ENCODE measurements around the gene EML1.

Gene EML1

GRCh38 chr14:99831903-99832685, 38.9 kb downstream of the EML1 start:
- DNase-seq, result no peak

DNA sequence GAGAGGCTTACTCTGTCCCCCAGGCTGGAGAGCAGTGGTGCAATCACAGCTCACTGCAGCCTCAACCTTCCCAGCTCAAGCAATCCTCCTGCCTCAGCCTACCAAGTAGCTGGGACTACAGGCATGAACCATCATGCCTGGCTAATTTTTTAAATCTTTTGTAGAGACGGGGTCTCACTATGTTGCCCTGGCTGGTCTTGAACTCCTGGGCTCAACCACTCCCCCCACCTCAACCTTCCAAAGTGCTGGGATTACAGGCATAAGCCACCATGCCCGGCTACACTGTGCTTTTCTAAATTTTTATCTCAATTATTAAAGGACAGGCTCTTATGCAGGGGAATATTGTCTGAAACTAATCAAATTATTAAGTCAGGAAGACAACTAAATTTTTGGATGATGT, 44.6 kb downstream of the EML1 start:
- DNase-seq, result no peak

DNA sequence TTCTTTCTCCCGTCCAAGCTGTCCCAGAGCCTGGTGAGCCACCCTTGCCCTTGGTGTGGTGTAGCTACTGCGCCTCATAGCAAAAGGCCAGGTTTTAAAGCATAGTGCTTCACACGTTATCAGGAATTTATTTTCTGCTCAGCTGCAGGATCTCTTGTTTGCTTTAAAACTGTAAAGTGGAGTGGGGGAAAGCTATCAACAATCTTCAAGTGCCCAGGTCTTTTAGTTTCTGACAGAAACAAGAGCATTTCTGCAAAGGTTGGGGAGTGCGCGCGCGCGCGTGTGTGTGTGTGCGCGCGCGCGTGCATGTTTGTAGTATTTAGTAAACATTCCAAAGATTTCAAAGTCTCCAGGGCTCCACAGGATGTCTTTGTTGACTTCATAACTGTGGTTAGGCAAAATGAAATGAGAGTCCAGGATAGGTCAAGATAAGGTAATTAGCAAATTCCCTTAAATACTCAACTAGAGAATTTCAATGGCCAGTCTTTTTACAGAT, 45.5 kb downstream of the EML1 start:
- no peak for DNase-seq

- DNase-seq, result no peak
Observed at GRCh38 chr14:99839696-99840095, 46.5 kb downstream of the EML1 start.

GRCh38 chr14:99840265-99840664, 47.1 kb downstream of the EML1 start:
- no peak for DNase-seq

- DNase-seq, result no peak
Observed at GRCh38 chr14:99840774-99841305, 47.6 kb downstream of the EML1 start.

DNA sequence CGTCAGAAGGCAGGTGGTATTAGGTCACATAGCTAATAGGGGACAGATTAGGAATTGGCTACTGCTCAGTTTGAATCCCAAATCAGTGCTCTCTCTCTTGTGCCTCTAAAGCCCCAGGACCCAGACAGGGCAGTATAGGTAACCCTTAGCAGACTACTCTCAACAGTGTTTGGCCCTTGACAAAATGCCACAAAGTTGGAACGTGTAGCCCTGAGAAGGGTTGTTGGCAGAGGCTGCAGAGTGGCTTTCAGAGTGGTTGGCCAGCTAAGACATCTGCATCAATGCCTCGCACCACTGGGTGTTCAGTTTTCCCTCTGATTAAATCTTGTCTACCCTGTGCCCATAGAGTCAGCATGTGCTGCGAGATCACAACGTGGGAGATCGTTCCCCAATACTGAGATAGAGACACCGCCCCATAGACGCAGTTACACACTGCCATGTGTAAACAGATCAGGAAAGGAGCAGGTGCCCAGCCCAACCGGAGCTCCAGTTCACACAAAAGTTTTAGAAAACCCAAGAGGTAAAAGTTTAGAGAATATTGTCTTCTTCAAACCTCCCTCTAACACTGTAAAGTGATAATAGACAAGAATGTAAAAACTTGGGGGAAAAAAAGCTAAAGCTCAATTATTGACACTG, 48.3 kb downstream of the EML1 start:
- no peak for DNase-seq

- no peak for DNase-seq
Observed at GRCh38 chr14:99842141-99842540, 48.9 kb downstream of the EML1 start.

GRCh38 chr14:99846808-99847207, 53.6 kb downstream of the EML1 start:
- no peak for DNase-seq

GRCh38 chr14:99850709-99851108, 57.5 kb downstream of the EML1 start:
- no peak for DNase-seq

- no peak for DNase-seq
Observed at GRCh38 chr14:99852578-99852977, 59.4 kb downstream of the EML1 start.

DNA sequence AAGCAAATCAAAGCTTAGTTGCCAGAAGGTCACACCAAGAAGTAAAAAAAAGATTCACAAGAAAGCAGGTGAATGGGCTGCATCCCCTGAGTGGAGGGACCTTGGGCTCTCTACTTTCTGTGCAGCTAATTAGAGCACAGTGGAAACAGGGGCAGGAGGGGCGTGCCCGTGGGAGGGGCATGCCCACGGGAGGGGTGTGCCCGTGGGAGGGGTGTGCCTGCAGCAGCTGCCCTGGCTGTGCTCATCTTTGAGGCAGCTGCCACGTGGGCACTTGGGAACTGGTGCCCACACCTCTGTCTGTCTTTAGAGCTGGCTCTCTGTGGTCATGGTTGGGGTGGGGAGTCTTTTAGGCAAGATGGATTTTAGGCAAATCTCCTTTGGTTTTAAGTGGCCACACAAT, 60.0 kb downstream of the EML1 start:
- no peak for DNase-seq

- DNase-seq, result no peak
Observed at GRCh38 chr14:99854831-99855230, 61.6 kb downstream of the EML1 start.

DNA sequence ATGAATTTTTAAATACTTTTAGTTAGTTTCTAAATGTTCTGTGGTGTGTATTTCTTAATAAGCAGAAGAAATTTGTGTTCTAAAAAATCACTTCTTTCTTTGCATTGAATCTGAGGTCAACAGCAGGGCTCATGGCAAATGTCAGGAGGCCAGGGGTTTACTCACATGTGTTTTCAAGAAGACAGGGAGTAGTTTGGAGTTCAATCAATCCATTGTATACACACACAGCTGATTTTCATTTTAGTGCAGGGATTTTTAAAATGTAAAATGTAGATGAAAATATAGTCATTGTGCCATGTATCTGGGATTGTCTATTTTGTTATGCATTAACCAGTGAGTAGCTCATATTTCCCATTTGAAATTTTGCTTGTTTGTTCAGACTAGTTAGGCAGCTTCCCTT, 62.1 kb downstream of the EML1 start:
- DNase-seq, result no peak

GRCh38 chr14:99857551-99857950, 64.3 kb downstream of the EML1 start:
- no peak for DNase-seq

DNA sequence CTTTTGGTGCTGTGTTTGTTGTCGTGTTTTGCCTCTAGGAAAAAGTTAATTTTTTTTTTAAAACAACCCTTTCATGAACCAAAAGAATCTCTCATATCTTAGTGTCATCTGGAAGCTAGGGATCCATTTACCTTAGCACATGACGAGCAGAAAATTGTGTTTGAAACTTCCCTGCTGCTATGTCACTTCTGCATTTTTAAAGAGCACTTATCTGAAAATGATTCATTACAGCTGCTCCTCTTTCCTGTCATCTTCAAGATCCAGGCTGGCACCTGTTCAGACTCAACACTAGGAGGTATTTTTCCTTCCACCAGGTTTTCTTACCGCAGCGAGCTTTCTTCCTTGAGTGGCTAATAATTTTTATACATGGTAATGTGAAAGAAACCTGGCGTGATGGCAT, 67.0 kb downstream of the EML1 start:
- no peak for DNase-seq

GRCh38 chr14:99862136-99862535, 68.9 kb downstream of the EML1 start:
- DNase-seq, result no peak

DNA sequence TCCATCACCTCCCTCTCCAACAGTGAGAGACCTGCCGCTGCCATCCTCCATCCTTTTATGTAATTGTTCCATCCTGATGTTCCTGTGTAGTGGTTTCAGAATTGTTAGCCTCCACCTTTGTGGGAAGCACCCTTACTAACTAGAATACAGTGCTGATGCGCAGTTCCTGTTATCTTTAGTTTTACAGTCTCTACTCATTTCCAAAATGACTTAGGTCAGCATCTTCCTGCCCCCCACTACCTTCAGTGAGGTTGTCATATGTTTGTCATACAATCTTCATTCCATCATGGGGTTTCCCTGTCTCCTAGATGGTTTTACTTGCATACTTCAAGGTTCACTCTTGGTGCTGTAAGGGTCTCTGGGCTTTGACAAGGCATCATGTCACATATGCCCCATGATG, 69.8 kb downstream of the EML1 start:
- DNase-seq, result no peak

- no peak for DNase-seq
Observed at GRCh38 chr14:99865408-99865807, 72.2 kb downstream of the EML1 start.

DNA sequence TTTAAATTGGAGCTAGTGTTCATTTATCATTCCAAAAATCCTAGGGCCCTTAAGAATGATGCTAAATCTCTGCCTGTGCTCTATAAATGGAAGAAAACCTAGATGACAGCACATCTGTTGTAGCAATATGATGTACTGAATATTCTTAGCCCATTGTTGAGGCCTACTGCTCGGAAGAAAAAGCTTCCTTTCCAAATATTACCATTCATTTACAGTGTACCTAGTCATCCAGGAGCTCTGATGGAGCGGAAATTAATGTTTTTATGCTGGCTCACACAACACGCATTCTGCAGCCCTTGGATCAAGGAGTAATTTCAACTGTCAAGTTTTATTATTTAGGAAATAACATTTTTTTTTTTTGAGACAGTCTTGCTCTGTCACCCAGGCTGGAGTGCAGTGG, 77.4 kb downstream of the EML1 start:
- DNase-seq, result no peak

DNA sequence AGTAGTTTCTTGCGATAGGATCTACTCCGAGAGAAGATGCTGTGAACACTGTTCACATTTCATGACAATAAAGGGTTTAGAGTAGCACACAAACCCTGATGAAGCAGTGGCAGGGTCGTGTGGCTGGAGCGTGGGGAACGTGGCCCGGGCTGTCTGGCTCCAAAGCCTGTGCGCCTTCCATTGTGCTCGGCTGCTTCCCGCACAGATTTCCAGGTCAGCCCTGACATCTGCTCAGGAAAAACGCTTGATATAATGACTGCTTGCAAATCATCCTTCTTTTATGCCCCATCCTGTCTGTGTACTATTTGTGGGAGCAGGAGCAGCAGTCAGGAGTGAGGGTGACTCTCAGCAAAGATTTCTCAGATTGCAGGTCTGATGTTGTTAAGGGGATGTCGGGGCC, 78.6 kb downstream of the EML1 start:
- no peak for DNase-seq

- no peak for DNase-seq
Observed at GRCh38 chr14:99872786-99873440, 79.7 kb downstream of the EML1 start.

GRCh38 chr14:99873653-99874052, 80.4 kb downstream of the EML1 start:
- no peak for DNase-seq

- no peak for DNase-seq
Observed at GRCh38 chr14:99874306-99874705, 81.1 kb downstream of the EML1 start.

Data from hematopoietic multipotent progenitor cell treated with erythropoietin and hydrocortisone succinate and interleukin-3 and kit ligand, for 8 days (in vitro differentiated cells).